ENCODE results near the gene HSFX2.

The HSFX2 gene

DNA sequence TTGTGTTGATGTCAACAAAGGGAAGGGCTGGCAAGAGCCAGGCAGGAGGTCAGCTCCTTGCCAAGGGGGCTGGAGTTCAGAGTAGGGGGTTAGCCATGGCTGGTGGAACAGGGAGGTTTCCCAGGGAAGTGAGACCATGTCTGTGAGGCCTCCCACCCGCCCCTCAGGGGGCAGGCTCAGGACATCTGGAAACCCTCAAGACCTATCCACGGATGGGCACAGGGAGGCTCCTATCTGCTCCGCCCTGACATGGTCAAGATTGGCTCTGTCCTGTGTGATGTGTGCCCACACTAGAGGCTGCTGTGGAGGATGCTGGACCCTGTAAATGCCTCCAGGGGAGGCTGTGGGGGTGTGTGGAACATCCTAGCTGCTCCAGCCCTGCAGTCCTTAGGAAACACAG is 44.5 kb upstream of the HSFX2 start:
- H4K20me1 ChIP-seq (ENCODE audit: insufficient read depth, low read length): no peaks in the 10 kb centered on the region
- no peaks in the 10 kb centered on the region for H3F3A ChIP-seq (ENCODE audit: insufficient read depth, low read length)
- no peaks in the 10 kb centered on the region for H3K9me2 ChIP-seq (replicated peaks; ENCODE audit: insufficient read depth, low read length)
- H3K79me2 ChIP-seq (ENCODE audit: low read length): no peaks in the 10 kb centered on the region
- no peak overlapping the region for H2AFZ ChIP-seq (ENCODE audit: low read length)
- H3K27ac ChIP-seq (ENCODE audit: low read length): no peak overlapping the region
- no peak for DNase-seq
- H3K27me3 ChIP-seq (replicated peaks; ENCODE audit: insufficient read depth, low read length): no peaks in the 10 kb centered on the region
- H3K9me3 ChIP-seq (replicated peaks; ENCODE audit: insufficient read depth, low read length): no peaks in the 10 kb centered on the region
- no peaks in the 10 kb centered on the region for H3K4me1 ChIP-seq (ENCODE audit: low read length)
- H3K4me2 ChIP-seq (ENCODE audit: low read depth, low read length): no peak overlapping the region
- H3K36me3 ChIP-seq (replicated peaks; ENCODE audit: insufficient read depth, low read length): no peaks in the 10 kb centered on the region
- TF ChIP-seq, protein P1, sequence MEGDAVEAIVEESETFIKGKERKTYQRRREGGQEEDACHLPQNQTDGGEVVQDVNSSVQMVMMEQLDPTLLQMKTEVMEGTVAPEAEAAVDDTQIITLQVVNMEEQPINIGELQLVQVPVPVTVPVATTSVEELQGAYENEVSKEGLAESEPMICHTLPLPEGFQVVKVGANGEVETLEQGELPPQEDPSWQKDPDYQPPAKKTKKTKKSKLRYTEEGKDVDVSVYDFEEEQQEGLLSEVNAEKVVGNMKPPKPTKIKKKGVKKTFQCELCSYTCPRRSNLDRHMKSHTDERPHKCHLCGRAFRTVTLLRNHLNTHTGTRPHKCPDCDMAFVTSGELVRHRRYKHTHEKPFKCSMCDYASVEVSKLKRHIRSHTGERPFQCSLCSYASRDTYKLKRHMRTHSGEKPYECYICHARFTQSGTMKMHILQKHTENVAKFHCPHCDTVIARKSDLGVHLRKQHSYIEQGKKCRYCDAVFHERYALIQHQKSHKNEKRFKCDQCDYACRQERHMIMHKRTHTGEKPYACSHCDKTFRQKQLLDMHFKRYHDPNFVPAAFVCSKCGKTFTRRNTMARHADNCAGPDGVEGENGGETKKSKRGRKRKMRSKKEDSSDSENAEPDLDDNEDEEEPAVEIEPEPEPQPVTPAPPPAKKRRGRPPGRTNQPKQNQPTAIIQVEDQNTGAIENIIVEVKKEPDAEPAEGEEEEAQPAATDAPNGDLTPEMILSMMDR (IDR thresholded peaks at IDR 0.05; ENCODE audit: low read length): no peak
- TF ChIP-seq EZH2 (optimal IDR thresholded peaks at IDR 0.05; ENCODE audit: low read depth, low read length) (no peak), EZH2phosphoT487 (IDR thresholded peaks at IDR 0.05; ENCODE audit: low read length) (no peak)
- no peak overlapping the region for H3K9ac ChIP-seq (ENCODE audit: low read length)
- no peak overlapping the region for H3K4me3 ChIP-seq (ENCODE audit: low read length)

DNA sequence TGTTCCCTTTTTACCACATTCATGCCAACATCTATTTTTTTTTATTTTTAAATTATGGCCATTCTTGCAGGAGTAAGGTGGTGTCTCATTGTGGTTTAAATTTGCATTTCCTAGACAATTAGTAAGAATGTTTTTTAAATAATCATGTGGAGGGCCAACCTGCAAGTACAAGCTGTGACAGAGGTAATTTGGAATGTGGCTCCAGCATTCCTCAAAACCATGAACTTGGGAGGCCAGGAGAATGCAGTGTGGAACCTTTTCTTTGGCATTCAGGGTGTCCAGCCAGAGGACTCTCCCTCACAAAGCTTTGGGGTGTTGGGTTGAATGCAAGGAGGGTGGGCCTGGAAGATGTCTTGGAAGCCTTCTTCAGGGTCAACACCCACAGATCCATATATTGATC is 43.7 kb upstream of the HSFX2 start:
- Histone ChIP-seq H3K9me3 (replicated peaks; ENCODE audit: insufficient read depth, low read length) (no peaks in the 10 kb centered on the region), H3K4me1 (ENCODE audit: low read length) (no peaks in the 10 kb centered on the region), H3K4me2 (ENCODE audit: low read depth, low read length) (no peak overlapping the region), H4K20me1 (ENCODE audit: insufficient read depth, low read length) (no peaks in the 10 kb centered on the region), H3F3A (ENCODE audit: insufficient read depth, low read length) (no peaks in the 10 kb centered on the region), H3K27ac (ENCODE audit: low read length) (no peak overlapping the region), H3K9ac (ENCODE audit: low read length) (no peak overlapping the region), H3K36me3 (replicated peaks; ENCODE audit: insufficient read depth, low read length) (no peaks in the 10 kb centered on the region), H3K9me2 (replicated peaks; ENCODE audit: insufficient read depth, low read length) (no peaks in the 10 kb centered on the region), H3K79me2 (ENCODE audit: low read length) (no peaks in the 10 kb centered on the region), H2AFZ (ENCODE audit: low read length) (no peak overlapping the region), H3K27me3 (replicated peaks; ENCODE audit: insufficient read depth, low read length) (no peaks in the 10 kb centered on the region), H3K4me3 (ENCODE audit: low read length) (no peak overlapping the region)
- no peak for DNase-seq
- TF ChIP-seq EZH2phosphoT487 (IDR thresholded peaks at IDR 0.05; ENCODE audit: low read length): no peak
- TF ChIP-seq, protein P1 (IDR thresholded peaks at IDR 0.05; ENCODE audit: low read length): no peak
- TF ChIP-seq EZH2 (optimal IDR thresholded peaks at IDR 0.05; ENCODE audit: low read depth, low read length): no peak

DNA sequence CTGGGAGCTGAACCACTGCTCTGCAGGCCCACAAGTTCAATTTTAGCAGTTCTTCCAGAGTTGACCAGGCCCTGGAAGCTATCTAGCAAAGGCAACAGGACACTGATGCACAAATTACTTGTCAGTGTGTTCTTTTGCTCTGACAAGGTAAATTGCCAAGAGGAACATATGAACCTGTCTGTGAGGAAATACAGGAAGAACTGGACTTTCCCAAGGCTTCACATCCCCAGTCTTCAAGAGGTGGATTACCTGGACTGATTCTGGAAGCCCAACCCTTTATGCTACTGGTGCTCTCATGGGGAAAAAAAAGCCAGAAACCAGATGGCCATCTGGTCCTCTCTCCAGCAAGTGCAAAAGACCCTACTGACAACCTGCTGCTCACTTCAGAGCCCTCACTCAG is 38.4 kb upstream of the HSFX2 start:
- Histone ChIP-seq H3K9me3 (replicated peaks; ENCODE audit: insufficient read depth, low read length) (no peaks in the 10 kb centered on the region), H3K9ac (ENCODE audit: low read length) (no peak overlapping the region), H4K20me1 (ENCODE audit: insufficient read depth, low read length) (no peaks in the 10 kb centered on the region), H3K4me1 (ENCODE audit: low read length) (no peaks in the 10 kb centered on the region; the same call in 1 of the 2 replicates), H3K27ac (ENCODE audit: low read length) (no peak overlapping the region), H2AFZ (ENCODE audit: low read length) (no peak overlapping the region), H3K9me2 (replicated peaks; ENCODE audit: insufficient read depth, low read length) (no peaks in the 10 kb centered on the region), H3K4me2 (ENCODE audit: low read depth, low read length) (no peak overlapping the region), H3K79me2 (ENCODE audit: low read length) (peaks cover 20% of the 10 kb centered on the region), H3K36me3 (replicated peaks; ENCODE audit: insufficient read depth, low read length) (no peaks in the 10 kb centered on the region), H3K4me3 (ENCODE audit: low read length) (no peak overlapping the region), H3F3A (ENCODE audit: insufficient read depth, low read length) (no peaks in the 10 kb centered on the region; the same call in 1 of the 2 replicates), H3K27me3 (replicated peaks; ENCODE audit: insufficient read depth, low read length) (no peaks in the 10 kb centered on the region)
- no peak for DNase-seq
- TF ChIP-seq EZH2phosphoT487 (IDR thresholded peaks at IDR 0.05; ENCODE audit: low read length): no peak
- no peak for TF ChIP-seq EZH2 (optimal IDR thresholded peaks at IDR 0.05; ENCODE audit: low read depth, low read length)
- TF ChIP-seq, protein P1 (IDR thresholded peaks at IDR 0.05; ENCODE audit: low read length): no peak
